Left lung (tissue), 10 donors: ENCODE measurements around the gene IQCM. TPM values are rescaled to one million over a fixed set of nuclear protein-coding genes. Genes with fewer than 3 reads are reported as not detected.

Experiments
- ATAC-seq: fragments of 200-7000 bp; cut with Tn5 transposase; one replicate; pipeline ENCODE4 v1.9.1; 2020; ENCODE audit warnings: moderate library complexity
- DNase-seq, 4 donors: peaks; one replicate each; pipeline ENCODE4 v3.0.0-alpha.2; 2013 to 2020
- H3K27ac ChIP-seq, 2 donors: fragments of 200-600 bp; sonication (generic) in 1 of 2; one replicate each; pipeline versions ENCODE4 v1.5.0 to v1.8.0; 2020 to 2021
- H3K27me3 ChIP-seq, 2 donors: fragments of 200-600 bp; sonication (generic) in 1 of 2; one replicate each; pipeline versions ENCODE4 v1.5.0 to v1.8.0; 2020 to 2021
- H3K36me3 ChIP-seq, 2 donors: fragments of 200-600 bp; sonication (generic) in 1 of 2; one replicate each; pipeline versions ENCODE4 v1.5.0 to v1.8.0; 2020 to 2021
- H3K4me1 ChIP-seq, 2 donors: fragments of 200-600 bp; one replicate each; pipeline ENCODE4 v1.8.0; 2021
- H3K4me3 ChIP-seq, 2 donors: fragments of 200-600 bp; sonication (generic) in 1 of 2; one replicate each; pipeline versions ENCODE4 v1.5.0 to v1.8.0; 2020 to 2021; ENCODE audit warnings: mild to moderate bottlenecking in 1 of 2
- H3K9me3 ChIP-seq, 2 donors: fragments of 200-600 bp; sonication (generic) in 1 of 2; one replicate each; pipeline versions ENCODE4 v1.5.0 to v1.8.0; 2020 to 2021
- CTCF ChIP-seq, 2 donors: fragments of 200-600 bp; sonication (generic) in 1 of 2; IDR thresholded peaks; one replicate each; pipeline versions ENCODE4 v1.5.0 to v1.8.0; 2021; ENCODE audit warnings: antibody characterized with exemption in 2 of 2
- intact Hi-C, 2 donors: fragments of 100-400 bp; cut with DNase I; formaldehyde crosslinking; loops; one replicate each; pipeline versions ENCODE4 v1.11.2 to v1.14.2; 2022
- polyA plus RNA-seq, 6 donors: library from polyadenylated mRNA; unstranded; fragments of 120-200 nt; gene quantifications; one replicate each; pipeline ENCODE4 v1.2.1, GENCODE V29; 2013; ENCODE audit not compliant: insufficient read length in 6 of 6
- total RNA-seq, 2 donors: library from RNA; stranded (reverse); fragmentation: NEBNext Ultra II Directional; extraction: Animal tissue kit (Norgen Biotek cat#: 25700); gene quantifications; one replicate each; pipeline ENCODE4 v1.2.1, GENCODE V29; 2021
- donor health status: DM: no; HTN: yes; CAD: no.
- donor health status: DM: no; HTN: no; CAD: no.

Gene IQCM
- total and polyA plus RNA-seq, 8 donors: not detected

- no peak for ATAC-seq
- no peak for DNase-seq
- H3K36me3 ChIP-seq: no peaks in the 10 kb centered on the region
- H3K4me1 ChIP-seq: no peaks in the 10 kb centered on the region
- no peak overlapping the region for H3K27ac ChIP-seq
- intact Hi-C loops: no loop called here
- TF ChIP-seq CTCF (IDR thresholded peaks at IDR 0.05): no peak
- peaks cover 0 to 10% of the 10 kb centered on the region in 2 donors for H3K9me3 ChIP-seq
- H3K27me3 ChIP-seq: no peaks in the 10 kb centered on the region
- no peak overlapping the region for H3K4me3 ChIP-seq
These were observed 349.2 kb downstream of the IQCM start for GRCh38 chr4:149466446-149466845.

GRCh38 chr4:149465955-149466354 lies 349.7 kb downstream of the IQCM start:
- peaks cover 0 to 10% of the 10 kb centered on the region in 2 donors for H3K9me3 ChIP-seq
- no peak for TF ChIP-seq CTCF (IDR thresholded peaks at IDR 0.05)
- no peak for ATAC-seq
- intact Hi-C loops: no loop called here
- no peaks in the 10 kb centered on the region for H3K27me3 ChIP-seq
- no peaks in the 10 kb centered on the region for H3K36me3 ChIP-seq
- no peak overlapping the region for H3K4me3 ChIP-seq
- no peak for DNase-seq
- no peaks in the 10 kb centered on the region for H3K4me1 ChIP-seq
- H3K27ac ChIP-seq: no peak overlapping the region

GRCh38 chr4:149443537-149443936 lies 372.1 kb downstream of the IQCM start:
- Histone ChIP-seq H3K4me1 (no peaks in the 10 kb centered on the region), H3K4me3 (no peak overlapping the region), H3K36me3 (no peaks in the 10 kb centered on the region), H3K27me3 (no peaks in the 10 kb centered on the region), H3K27ac (no peak overlapping the region), H3K9me3 (no peaks in the 10 kb centered on the region)
- ATAC-seq: no peak
- no peak for TF ChIP-seq CTCF (IDR thresholded peaks at IDR 0.05)
- DNase-seq: no peak
- intact Hi-C loops: no loop called here

- ATAC-seq (no peak), DNase-seq (no peak)
- intact Hi-C loops: no loop called here
- Histone ChIP-seq H3K4me3 (no peak overlapping the region), H3K36me3 (no peaks in the 10 kb centered on the region), H3K4me1 (no peaks in the 10 kb centered on the region), H3K27ac (no peak overlapping the region), H3K27me3 (no peaks in the 10 kb centered on the region), H3K9me3 (no peaks in the 10 kb centered on the region)
- no peak for TF ChIP-seq CTCF (IDR thresholded peaks at IDR 0.05)
These were observed 374.3 kb downstream of the IQCM start for GRCh38 chr4:149441338-149441737.

GRCh38 chr4:149426461-149426860 lies 389.2 kb downstream of the IQCM start:
- H3K27me3 ChIP-seq: no peaks in the 10 kb centered on the region
- no peak overlapping the region for H3K4me3 ChIP-seq
- H3K36me3 ChIP-seq: no peaks in the 10 kb centered on the region
- no peaks in the 10 kb centered on the region for H3K9me3 ChIP-seq
- intact Hi-C loops: no loop called here
- H3K27ac ChIP-seq: no peak overlapping the region
- ATAC-seq (no peak), DNase-seq (no peak)
- TF ChIP-seq CTCF (IDR thresholded peaks at IDR 0.05): no peak
- H3K4me1 ChIP-seq: no peaks in the 10 kb centered on the region
